K562 (cell line): ENCODE results near the gene FRA10AC1. TPM values are rescaled to one million over a fixed set of nuclear protein-coding genes. Genes with fewer than 3 reads are reported as not detected.

ENCODE experiments used
- ATAC-seq: fragments of 200-7000 bp; cut with Tn5 transposase; 3 replicates; pipeline ENCODE4 v1.9.1; 2020; ENCODE audit warnings: moderate library complexity
- BruUV-seq: library from RNA; stranded (reverse); fragments of 400-500 nt; replicated peaks from 2 replicates; lab custom pipeline; 2021; lab: Mats Ljungman, UMichigan
- CTCF ChIA-PET: fragments of 300-600 bp; formaldehyde crosslinking; extraction: SDS; loops from one replicate; lab custom pipeline; 2021; ENCODE audit warnings: low intra/inter-chr PET ratio; lab: Yijun Ruan, JAX
- POLR2A ChIA-PET: fragments of 300-600, 350-650 bp; sonication (Branson Sonifier 250); formaldehyde crosslinking; extraction: SDS; loops from one replicate; lab custom pipeline; 2021; ENCODE audit warnings: antibody characterized with exemption, inconsistent platforms; lab: Yijun Ruan, JAX
- DNase-seq, 4 experiments: peaks; one replicate each; pipeline versions ENCODE4 v3.0.0 to v3.0.0-alpha.2; 2011 to 2018; ENCODE audit warnings: low spot score in 3 of 4, mixed read lengths in 3 of 4; ENCODE audit errors: extremely low read depth in 1 of 4
- FAIRE-seq: peaks from 2 replicates; lab custom pipeline; 2011; peaks lifted over from hg19 to GRCh38; lab: Jason Lieb, UNC
- H2AFZ ChIP-seq: 2 replicates; pipeline ENCODE4 v1.6.0; 2011; ENCODE audit warnings: low read depth, low read length, control low read depth, inconsistent platforms
- H3K27ac ChIP-seq: fragments of 200-600 bp; 3 replicates; pipeline ENCODE4 v1.8.0; 2011; ENCODE audit warnings: low read depth, mild to moderate bottlenecking, control low read depth, inconsistent platforms, low read length, moderate library complexity, mixed read lengths; ENCODE audit errors: extremely low read depth
- H3K27me3 ChIP-seq, 2 experiments: fragments of 300-600 bp in 1 of 2; 2 replicates in 1 of 2; 3 replicates in 1 of 2; pipeline versions ENCODE4 v1.6.0 to v1.8.0; 2011; ENCODE audit warnings: inconsistent platforms in 2 of 2, low read length in 2 of 2, mild to moderate bottlenecking in 1 of 2, mixed read lengths in 1 of 2, moderate library complexity in 1 of 2; ENCODE audit not compliant: control insufficient read depth in 2 of 2, insufficient read depth in 2 of 2
- H3K36me3 ChIP-seq: fragments of 300-600 bp; 3 replicates; pipeline ENCODE4 v1.8.0; 2011; ENCODE audit warnings: mild to moderate bottlenecking, low read length, inconsistent platforms; ENCODE audit not compliant: control insufficient read depth, insufficient read depth
- H3K4me1 ChIP-seq, 2 experiments: fragments of 200-600 bp in 1 of 2; replicated peaks in 1 of 2; 2 replicates in 1 of 2; 3 replicates in 1 of 2; pipeline versions ENCODE4 v1.5.1 to v1.8.0; 2011; ENCODE audit warnings: inconsistent platforms in 2 of 2, low read length in 2 of 2, mild to moderate bottlenecking in 1 of 2, mixed read lengths in 1 of 2, moderate library complexity in 1 of 2; ENCODE audit not compliant: control insufficient read depth in 2 of 2, insufficient read depth in 2 of 2
- H3K4me2 ChIP-seq: 2 replicates; pipeline ENCODE4 v1.6.1; 2011; ENCODE audit warnings: low read length, control low read depth, inconsistent platforms, mixed read lengths; ENCODE audit not compliant: insufficient read depth
- H3K4me3 ChIP-seq: fragments of 200-600 bp; sonication (generic), shearing (Covaris generic); 2 replicates; pipeline ENCODE4 v1.5.1; 2016; ENCODE audit warnings: control low read depth, inconsistent platforms
- H3K79me2 ChIP-seq: fragments of 200-600 bp; 3 replicates; pipeline ENCODE4 v1.8.0; 2011; ENCODE audit warnings: low read length, inconsistent platforms; ENCODE audit not compliant: control insufficient read depth, insufficient read depth
- H3K9ac ChIP-seq, 2 experiments: 2 replicates each; pipeline versions ENCODE4 v1.6.0 to v1.6.1; 2011; ENCODE audit warnings: low read depth in 2 of 2, low read length in 2 of 2, control low read depth in 1 of 2, inconsistent platforms in 1 of 2, mild to moderate bottlenecking in 1 of 2, mixed read lengths in 1 of 2; ENCODE audit not compliant: insufficient read depth in 1 of 2
- H3K9me1 ChIP-seq: one replicate; pipeline ENCODE4 v1.6.0; 2011; ENCODE audit warnings: inconsistent platforms, mild to moderate bottlenecking, low read length, moderate library complexity; ENCODE audit not compliant: control insufficient read depth, insufficient read depth
- H3K9me3 ChIP-seq: replicated peaks from 2 replicates; pipeline ENCODE4 v1.5.1; 2011; ENCODE audit warnings: low read depth, low read length, inconsistent platforms; ENCODE audit not compliant: control insufficient read depth, insufficient read depth
- H4K20me1 ChIP-seq: replicated peaks from 2 replicates; pipeline ENCODE4 v1.6.1; 2011; ENCODE audit warnings: low read length, inconsistent platforms, mixed read lengths; ENCODE audit not compliant: control insufficient read depth, insufficient read depth
- HMGN3 ChIP-seq: IDR thresholded peaks from 2 replicates; pipeline ENCODE4 v1.6.1; 2011; ENCODE audit warnings: borderline replicate concordance, low read depth, mild to moderate bottlenecking, mixed read lengths, low read length; ENCODE audit not compliant: insufficient read length; ENCODE audit errors: extremely low read depth
- NELFE ChIP-seq: IDR thresholded peaks from 2 replicates; pipeline ENCODE4 v1.6.1; 2011; ENCODE audit warnings: mild to moderate bottlenecking; ENCODE audit not compliant: insufficient read depth, insufficient read length
- NFRKB ChIP-seq: fragments of 450-650 bp; IDR thresholded peaks from 2 replicates; pipeline ENCODE4 v1.6.1; 2016; ENCODE audit warnings: low read depth
- RBBP5 ChIP-seq: fragments of 200-600 bp; sonication (generic); IDR thresholded peaks from 2 replicates; pipeline ENCODE4 v1.6.1; 2012; ENCODE audit warnings: borderline replicate concordance, mild to moderate bottlenecking, low read length, control low read depth, inconsistent platforms; ENCODE audit not compliant: insufficient read depth, poor library complexity, severe bottlenecking
- RHOXF2B ChIP-seq: fragments of 250-450 bp; sonication (Bioruptor Pico); conservative IDR thresholded peaks from 2 replicates; pipeline ENCODE4 v1.5.1; 2021
- SRF ChIP-seq, 2 experiments: fragments of 250-450, 450-650 bp in 1 of 2; sonication (Bioruptor Pico) in 1 of 2; sonication (generic) in 1 of 2; formaldehyde crosslinking; IDR thresholded peaks; 2 replicates each; pipeline versions ENCODE4 v1.5.0 to v1.5.1; 2020 to 2022; ENCODE audit warnings: mild to moderate bottlenecking in 1 of 2, missing genetic modification reagents in 1 of 2
- ZC3H8 ChIP-seq: fragments of 450-650 bp; IDR thresholded peaks from 2 replicates; pipeline ENCODE4 v1.6.1; 2017
- WGBS: fragments of 100-300 bp; shearing (Covaris generic); methylation state at CpG from one replicate; pipeline ENCODE4 v1.1.6; 2016; ENCODE audit warnings: low coverage, mixed read lengths; ENCODE audit not compliant: insufficient coverage; ENCODE audit errors: missing lambda C conversion rate; 5-methylcytosine and 5-hydroxymethylcytosine counted together
- in situ Hi-C: fragments of 300-500 bp; cut with MboI; formaldehyde crosslinking; loops from 4 replicates; pipeline ENCODE4 v1.15.0; 2018; ENCODE audit warnings: inconsistent platforms, mixed read lengths
- intact Hi-C: fragments of 100-400 bp; cut with micrococcal nuclease; formaldehyde crosslinking; loops from 2 replicates; pipeline ENCODE4 v1.14.2; 2022
- polyA plus RNA-seq, 8 experiments: library from polyadenylated mRNA; depleted of rRNA in 4 of 8; stranded (reverse) in 5 of 8; unstranded in 3 of 8; fragments of >200 nt; fragmentation: Nextera tagmentation in 2 of 8; fragmentation: Illumina TruSeq in 1 of 8; extraction: Ambion mirVana in 2 of 8; extraction: Trizol in 1 of 8; gene quantifications; 2 replicates each; pipeline versions ENCODE4 v1.2.1 to v1.2.3, GENCODE V29; 2011 to 2014; ENCODE audit warnings: inconsistent platforms in 1 of 8, missing spikeins in 1 of 8
- total RNA-seq, 7 experiments: library from RNA; depleted of rRNA in 6 of 7; stranded (reverse); fragments of >200 nt in 6 of 7; fragmentation: Illumina TruSeq in 2 of 7; extraction: Trizol in 2 of 7; gene quantifications; 2 replicates each; pipeline versions ENCODE4 v1.2.1 to v1.2.3, GENCODE V29; 2011 to 2021; ENCODE audit warnings: low replicate concordance in 1 of 7
- TF ChIP-seq, protein P1 (sequence below): fragments of 200-800 bp; sonication (Bioruptor generic); IDR thresholded peaks from 2 replicates; pipeline ENCODE4 v1.6.1; 2017; ENCODE audit warnings: missing genetic modification characterization, missing compliant biosample characterization
- TF ChIP-seq, protein P2 (sequence below): fragments of 250-450 bp; sonication (Bioruptor Pico); IDR thresholded peaks from 2 replicates; pipeline ENCODE4 v1.4.0; 2020
- TF ChIP-seq, protein P3 (sequence below), 2 experiments: IDR thresholded peaks in 1 of 2; conservative IDR thresholded peaks in 1 of 2; 2 replicates each; pipeline ENCODE4 v1.6.1; 2016; ENCODE audit warnings: low read depth in 2 of 2, mild to moderate bottlenecking in 1 of 2, missing compliant biosample characterization in 1 of 2, missing genetic modification characterization in 1 of 2, moderate library complexity in 1 of 2
- TF ChIP-seq, protein P4 (sequence below): sonication (generic); formaldehyde crosslinking; IDR thresholded peaks from 2 replicates; pipeline ENCODE4 v1.5.0; 2020; ENCODE audit warnings: missing genetic modification reagents

Gene FRA10AC1
- total and polyA plus RNA-seq, 9 of the 15 experiments (the other 6 are each of a cell fraction or from before 2014, with no cell fraction given): 4.4 to 11.8 (median 8.0) TPM

GRCh38 chr10:93715345-93715744 lies 13.0 kb upstream of the FRA10AC1 start:
- FAIRE-seq: no peak
- no peak overlapping the region for H3K9ac ChIP-seq
- in situ Hi-C loops (no loop called here), intact Hi-C loops (no loop called here)
- H3K27ac ChIP-seq: no peak overlapping the region
- no peaks in the 10 kb centered on the region for H3K9me1 ChIP-seq
- H2AFZ ChIP-seq: no peak overlapping the region
- no peaks in the 10 kb centered on the region; a peak in 2 of 5 replicates for H3K27me3 ChIP-seq
- H3K9me3 ChIP-seq: no peaks in the 10 kb centered on the region
- CTCF ChIA-PET: no interaction called here
- no peaks in the 10 kb centered on the region for H3K36me3 ChIP-seq
- no peaks in the 10 kb centered on the region for H4K20me1 ChIP-seq
- POLR2A ChIA-PET: no interaction called here
- no peak for DNase-seq
- no TSS peak for BruUV-seq
- no peak for ATAC-seq
- H3K4me1 ChIP-seq: no peaks in the 10 kb centered on the region
- 37% methylated on average over 5 of the region's 5 CpGs for WGBS
- no peaks in the 10 kb centered on the region for H3K79me2 ChIP-seq
- H3K4me2 ChIP-seq: no peak overlapping the region
- H3K4me3 ChIP-seq: no peak overlapping the region
- TF ChIP-seq, protein P1, sequence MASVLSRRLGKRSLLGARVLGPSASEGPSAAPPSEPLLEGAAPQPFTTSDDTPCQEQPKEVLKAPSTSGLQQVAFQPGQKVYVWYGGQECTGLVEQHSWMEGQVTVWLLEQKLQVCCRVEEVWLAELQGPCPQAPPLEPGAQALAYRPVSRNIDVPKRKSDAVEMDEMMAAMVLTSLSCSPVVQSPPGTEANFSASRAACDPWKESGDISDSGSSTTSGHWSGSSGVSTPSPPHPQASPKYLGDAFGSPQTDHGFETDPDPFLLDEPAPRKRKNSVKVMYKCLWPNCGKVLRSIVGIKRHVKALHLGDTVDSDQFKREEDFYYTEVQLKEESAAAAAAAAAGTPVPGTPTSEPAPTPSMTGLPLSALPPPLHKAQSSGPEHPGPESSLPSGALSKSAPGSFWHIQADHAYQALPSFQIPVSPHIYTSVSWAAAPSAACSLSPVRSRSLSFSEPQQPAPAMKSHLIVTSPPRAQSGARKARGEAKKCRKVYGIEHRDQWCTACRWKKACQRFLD (CRISPR knock-in tag): no peak
- TF ChIP-seq, protein P2, sequence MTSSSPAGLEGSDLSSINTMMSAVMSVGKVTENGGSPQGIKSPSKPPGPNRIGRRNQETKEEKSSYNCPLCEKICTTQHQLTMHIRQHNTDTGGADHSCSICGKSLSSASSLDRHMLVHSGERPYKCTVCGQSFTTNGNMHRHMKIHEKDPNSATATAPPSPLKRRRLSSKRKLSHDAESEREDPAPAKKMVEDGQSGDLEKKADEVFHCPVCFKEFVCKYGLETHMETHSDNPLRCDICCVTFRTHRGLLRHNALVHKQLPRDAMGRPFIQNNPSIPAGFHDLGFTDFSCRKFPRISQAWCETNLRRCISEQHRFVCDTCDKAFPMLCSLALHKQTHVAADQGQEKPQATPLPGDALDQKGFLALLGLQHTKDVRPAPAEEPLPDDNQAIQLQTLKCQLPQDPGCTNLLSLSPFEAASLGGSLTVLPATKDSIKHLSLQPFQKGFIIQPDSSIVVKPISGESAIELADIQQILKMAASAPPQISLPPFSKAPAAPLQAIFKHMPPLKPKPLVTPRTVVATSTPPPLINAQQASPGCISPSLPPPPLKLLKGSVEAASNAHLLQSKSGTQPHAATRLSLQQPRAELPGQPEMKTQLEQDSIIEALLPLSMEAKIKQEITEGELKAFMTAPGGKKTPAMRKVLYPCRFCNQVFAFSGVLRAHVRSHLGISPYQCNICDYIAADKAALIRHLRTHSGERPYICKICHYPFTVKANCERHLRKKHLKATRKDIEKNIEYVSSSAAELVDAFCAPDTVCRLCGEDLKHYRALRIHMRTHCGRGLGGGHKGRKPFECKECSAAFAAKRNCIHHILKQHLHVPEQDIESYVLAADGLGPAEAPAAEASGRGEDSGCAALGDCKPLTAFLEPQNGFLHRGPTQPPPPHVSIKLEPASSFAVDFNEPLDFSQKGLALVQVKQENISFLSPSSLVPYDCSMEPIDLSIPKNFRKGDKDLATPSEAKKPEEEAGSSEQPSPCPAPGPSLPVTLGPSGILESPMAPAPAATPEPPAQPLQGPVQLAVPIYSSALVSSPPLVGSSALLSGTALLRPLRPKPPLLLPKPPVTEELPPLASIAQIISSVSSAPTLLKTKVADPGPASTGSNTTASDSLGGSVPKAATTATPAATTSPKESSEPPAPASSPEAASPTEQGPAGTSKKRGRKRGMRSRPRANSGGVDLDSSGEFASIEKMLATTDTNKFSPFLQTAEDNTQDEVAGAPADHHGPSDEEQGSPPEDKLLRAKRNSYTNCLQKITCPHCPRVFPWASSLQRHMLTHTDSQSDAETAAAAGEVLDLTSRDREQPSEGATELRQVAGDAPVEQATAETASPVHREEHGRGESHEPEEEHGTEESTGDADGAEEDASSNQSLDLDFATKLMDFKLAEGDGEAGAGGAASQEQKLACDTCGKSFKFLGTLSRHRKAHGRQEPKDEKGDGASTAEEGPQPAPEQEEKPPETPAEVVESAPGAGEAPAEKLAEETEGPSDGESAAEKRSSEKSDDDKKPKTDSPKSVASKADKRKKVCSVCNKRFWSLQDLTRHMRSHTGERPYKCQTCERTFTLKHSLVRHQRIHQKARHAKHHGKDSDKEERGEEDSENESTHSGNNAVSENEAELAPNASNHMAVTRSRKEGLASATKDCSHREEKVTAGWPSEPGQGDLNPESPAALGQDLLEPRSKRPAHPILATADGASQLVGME (CRISPR knock-in tag): no peak
- TF ChIP-seq RBBP5 (no peak), ZC3H8 (no peak), SRF (CRISPR knock-in tag; IDR thresholded peaks at IDR 0.05) (no peak), NELFE (no peak), NFRKB (no peak), HMGN3 (no peak), RHOXF2B (CRISPR knock-in tag) (no peak)
- TF ChIP-seq, protein P3, sequence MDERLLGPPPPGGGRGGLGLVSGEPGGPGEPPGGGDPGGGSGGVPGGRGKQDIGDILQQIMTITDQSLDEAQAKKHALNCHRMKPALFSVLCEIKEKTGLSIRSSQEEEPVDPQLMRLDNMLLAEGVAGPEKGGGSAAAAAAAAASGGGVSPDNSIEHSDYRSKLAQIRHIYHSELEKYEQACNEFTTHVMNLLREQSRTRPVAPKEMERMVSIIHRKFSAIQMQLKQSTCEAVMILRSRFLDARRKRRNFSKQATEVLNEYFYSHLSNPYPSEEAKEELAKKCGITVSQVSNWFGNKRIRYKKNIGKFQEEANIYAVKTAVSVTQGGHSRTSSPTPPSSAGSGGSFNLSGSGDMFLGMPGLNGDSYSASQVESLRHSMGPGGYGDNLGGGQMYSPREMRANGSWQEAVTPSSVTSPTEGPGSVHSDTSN (CRISPR knock-in tag; IDR thresholded peaks at IDR 0.05; ENCODE audit: low read depth): no peak
- TF ChIP-seq, protein P3 (tag; conservative IDR thresholded peaks at IDR 0.05; ENCODE audit: low read depth): no peak
- TF ChIP-seq, protein P4, sequence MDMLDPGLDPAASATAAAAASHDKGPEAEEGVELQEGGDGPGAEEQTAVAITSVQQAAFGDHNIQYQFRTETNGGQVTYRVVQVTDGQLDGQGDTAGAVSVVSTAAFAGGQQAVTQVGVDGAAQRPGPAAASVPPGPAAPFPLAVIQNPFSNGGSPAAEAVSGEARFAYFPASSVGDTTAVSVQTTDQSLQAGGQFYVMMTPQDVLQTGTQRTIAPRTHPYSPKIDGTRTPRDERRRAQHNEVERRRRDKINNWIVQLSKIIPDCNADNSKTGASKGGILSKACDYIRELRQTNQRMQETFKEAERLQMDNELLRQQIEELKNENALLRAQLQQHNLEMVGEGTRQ (CRISPR knock-in tag): no peak
